Hematopoietic multipotent progenitor cell treated with erythropoietin and hydrocortisone succinate and interleukin-3 and kit ligand, for 8 days (in vitro differentiated cells): ENCODE data around the gene PGM5.
A peak's percentile ranks its signal among the peaks of the same experiment; 100 is the strongest.
"Not testable (repeated sequence)": the region's sequence is repeated elsewhere in the genome, so short reads cannot be mapped to it uniquely, and the experiment has no call there.

Source experiments
- DNase-seq: peaks from one replicate; pipeline ENCODE4 v3.0.0-alpha.2; 2015

PGM5 gene

GRCh38 chr9:68383894-68384293 lies 27.5 kb downstream of the PGM5 start:
- DNase-seq = not testable (repeated sequence)

- not testable (repeated sequence) for DNase-seq
These were observed 33.1 kb downstream of the PGM5 start for GRCh38 chr9:68389558-68389957.

GRCh38 chr9:68390737-68391136 lies 34.3 kb downstream of the PGM5 start:
- DNase-seq = not testable (repeated sequence)

GRCh38 chr9:68396411-68397094 lies 40.1 kb downstream of the PGM5 start:
- DNase-seq = not testable (repeated sequence)

- not testable (repeated sequence) for DNase-seq
These were observed 40.6 kb downstream of the PGM5 start for GRCh38 chr9:68397095-68397423.

- DNase-seq = not testable (repeated sequence)
These were observed 41.4 kb downstream of the PGM5 start for GRCh38 chr9:68397796-68398195.

- not testable (repeated sequence) for DNase-seq
These were observed 41.9 kb downstream of the PGM5 start for GRCh38 chr9:68398324-68398723.

- DNase-seq = not testable (repeated sequence)
These were observed 48.2 kb downstream of the PGM5 start for GRCh38 chr9:68404421-68405185.

GRCh38 chr9:68411865-68412264 lies 55.5 kb downstream of the PGM5 start:
- not testable (repeated sequence) for DNase-seq

- not testable (repeated sequence) for DNase-seq
These were observed 56.3 kb downstream of the PGM5 start for GRCh38 chr9:68412754-68413153.

GRCh38 chr9:68415065-68415464 lies 58.7 kb downstream of the PGM5 start:
- not testable (repeated sequence) for DNase-seq

- DNase-seq = peak; percentile 45
These were observed 60.6 kb downstream of the PGM5 start for GRCh38 chr9:68416936-68417564.

- DNase-seq = no peak
These were observed 61.4 kb downstream of the PGM5 start for GRCh38 chr9:68417762-68418161.

GRCh38 chr9:68418259-68418845 lies 61.9 kb downstream of the PGM5 start:
- DNase-seq = no peak

- DNase-seq = no peak
These were observed 63.5 kb downstream of the PGM5 start for GRCh38 chr9:68419901-68420300.

GRCh38 chr9:68426755-68427154 lies 70.3 kb downstream of the PGM5 start:
- DNase-seq = no peak

GRCh38 chr9:68427216-68427977 lies 71.0 kb downstream of the PGM5 start:
- no peak for DNase-seq

GRCh38 chr9:68428481-68428880 lies 72.1 kb downstream of the PGM5 start:
- no peak for DNase-seq

GRCh38 chr9:68429631-68430030 lies 73.2 kb downstream of the PGM5 start:
- no peak for DNase-seq

- no peak for DNase-seq
These were observed 74.9 kb downstream of the PGM5 start for GRCh38 chr9:68431307-68431706.

GRCh38 chr9:68433531-68434110 lies 77.2 kb downstream of the PGM5 start:
- no peak for DNase-seq

- no peak for DNase-seq
These were observed 81.4 kb downstream of the PGM5 start for GRCh38 chr9:68437785-68438184.
